GM12878 (cell line): ENCODE results near the gene UBAP2. TPM values are rescaled to one million over a fixed set of nuclear protein-coding genes. Genes with fewer than 3 reads are reported as not detected.

Experiments
- ATAC-seq: fragments of 200-7000 bp; cut with Tn5 transposase; 3 replicates; pipeline ENCODE4 v1.9.1; 2020; ENCODE audit warnings: mild to moderate bottlenecking, moderate library complexity
- BruUV-seq: library from RNA; stranded (reverse); fragments of 400-500 nt; replicated peaks from 2 replicates; lab custom pipeline; 2021; lab: Mats Ljungman, UMichigan
- CTCF ChIA-PET: fragments of 300-600 bp; sonication (Branson Sonifier 250); formaldehyde crosslinking; extraction: SDS; loops from one replicate; lab custom pipeline; 2021; ENCODE audit warnings: inconsistent platforms; lab: Yijun Ruan, JAX
- POLR2A ChIA-PET: fragments of 350-600 bp; formaldehyde crosslinking; extraction: SDS; loops from one replicate; lab custom pipeline; 2021; ENCODE audit warnings: inconsistent platforms; lab: Charles Lee
- RAD21 ChIA-PET: fragments of 300-600 bp; sonication (Branson Sonifier 250); formaldehyde crosslinking; loops from one replicate; lab custom pipeline; 2023; ENCODE audit warnings: antibody characterized with exemption; ENCODE audit not compliant: unreplicated experiment; lab: Charles Lee
- SMC1A ChIA-PET: fragments of 300-600 bp; sonication (Branson Sonifier 250); formaldehyde crosslinking; loops from one replicate; lab custom pipeline; 2023; ENCODE audit not compliant: unreplicated experiment, uncharacterized antibody; lab: Charles Lee
- DNase-seq: peaks from one replicate; pipeline ENCODE4 v3.0.0-alpha.2; 2011; ENCODE audit warnings: low read depth, low spot score
- FAIRE-seq: peaks from 3 replicates; lab custom pipeline; 2011; peaks lifted over from hg19 to GRCh38; lab: Jason Lieb, UNC
- H2AFZ ChIP-seq: 2 replicates; pipeline ENCODE4 v1.6.0; 2011; ENCODE audit warnings: low read depth, low read length, control low read depth; ENCODE audit not compliant: control insufficient read depth
- H3K27ac ChIP-seq: 2 replicates; pipeline ENCODE4 v1.5.1; 2011; ENCODE audit warnings: control low read depth; ENCODE audit not compliant: control insufficient read depth, insufficient read depth
- H3K27me3 ChIP-seq, 2 experiments: replicated peaks in 1 of 2; 2 replicates each; pipeline versions ENCODE4 v1.6.0 to v1.6.1; 2011; ENCODE audit warnings: low read length in 1 of 2; ENCODE audit not compliant: control insufficient read depth in 2 of 2, insufficient read depth in 2 of 2
- H3K36me3 ChIP-seq, 2 experiments: 2 replicates each; pipeline ENCODE4 v1.5.1; 2011; ENCODE audit warnings: low read length in 1 of 2; ENCODE audit not compliant: control insufficient read depth in 2 of 2, insufficient read depth in 2 of 2
- H3K4me1 ChIP-seq: 2 replicates; pipeline ENCODE4 v1.6.1; 2011; ENCODE audit warnings: mild to moderate bottlenecking, low read length, moderate library complexity, mixed read lengths; ENCODE audit not compliant: control insufficient read depth, insufficient read depth
- H3K4me2 ChIP-seq: 2 replicates; pipeline ENCODE4 v1.6.0; 2011; ENCODE audit warnings: control low read depth; ENCODE audit not compliant: control insufficient read depth, insufficient read depth
- H3K4me3 ChIP-seq: fragments of 200-600 bp; sonication (generic); 2 replicates; pipeline ENCODE4 v1.5.1; 2016
- H3K79me2 ChIP-seq: 2 replicates; pipeline ENCODE4 v1.6.0; 2011; ENCODE audit warnings: low read length; ENCODE audit not compliant: control insufficient read depth, insufficient read depth
- H3K9ac ChIP-seq: 2 replicates; pipeline ENCODE4 v1.8.0; 2011; ENCODE audit warnings: low read length, control low read depth, mixed read lengths; ENCODE audit not compliant: control insufficient read depth, insufficient read depth
- H3K9me3 ChIP-seq: replicated peaks from 3 replicates; pipeline ENCODE4 v1.5.1; 2011; ENCODE audit warnings: mild to moderate bottlenecking, low read length; ENCODE audit not compliant: control insufficient read depth, insufficient read depth
- H4K20me1 ChIP-seq: 2 replicates; pipeline ENCODE4 v1.6.0; 2011; ENCODE audit not compliant: control insufficient read depth, insufficient read depth
- CHD1 ChIP-seq: IDR thresholded peaks from 2 replicates; pipeline ENCODE4 v1.6.1; 2012; ENCODE audit warnings: low read depth, low read length, improper control_type of control experiment
- JUNB ChIP-seq: IDR thresholded peaks from 2 replicates; pipeline ENCODE4 v1.6.1; 2016; ENCODE audit warnings: antibody characterized with exemption, mild to moderate bottlenecking
- KAT2A ChIP-seq: conservative IDR thresholded peaks from 2 replicates; pipeline ENCODE4 v1.6.1; 2011; ENCODE audit warnings: low read depth, low read length; ENCODE audit not compliant: control insufficient read depth
- RAD51 ChIP-seq: fragments of 450-650 bp; IDR thresholded peaks from 2 replicates; pipeline ENCODE4 v1.6.1; 2016; ENCODE audit warnings: moderate library complexity, mild to moderate bottlenecking, inconsistent platforms
- RUNX3 ChIP-seq: IDR thresholded peaks from 2 replicates; pipeline ENCODE4 v1.6.1; 2012; ENCODE audit warnings: low read length, inconsistent platforms
- SMAD1 ChIP-seq: fragments of 450-650 bp; IDR thresholded peaks from 2 replicates; pipeline ENCODE4 v1.6.1; 2018; ENCODE audit warnings: mild to moderate bottlenecking, low read depth; ENCODE audit not compliant: partially characterized antibody
- TBL1XR1 ChIP-seq: IDR thresholded peaks from 2 replicates; pipeline ENCODE4 v1.6.1; 2012; ENCODE audit warnings: low read depth, low read length, improper control_type of control experiment
- TCF12 ChIP-seq: IDR thresholded peaks from 2 replicates; pipeline ENCODE4 v1.6.1; 2011; ENCODE audit warnings: low read depth, mild to moderate bottlenecking, low read length
- WGBS: methylation state at CpG from one replicate; pipeline ENCODE4 v1.1.6; 2016; ENCODE audit warnings: low lambda C conversion rate; ENCODE audit not compliant: insufficient replicate concordance, insufficient coverage; ENCODE audit errors: missing lambda C conversion rate; 5-methylcytosine and 5-hydroxymethylcytosine counted together
- in situ Hi-C: fragments of 300-500 bp; cut with MboI; formaldehyde crosslinking; loops from 9 replicates; pipeline ENCODE4 v1.14.3; 2018; ENCODE audit warnings: mixed read lengths
- intact Hi-C: fragments of 100-400 bp; cut with micrococcal nuclease; formaldehyde crosslinking; loops from one replicate; pipeline ENCODE4 v1.14.2; 2022; ENCODE audit not compliant: unreplicated experiment
- polyA plus RNA-seq, 11 experiments: library from polyadenylated mRNA; depleted of rRNA in 4 of 11; unstranded in 6 of 11; stranded (reverse) in 5 of 11; fragments of >200 nt; fragmentation: Nextera tagmentation in 4 of 11; fragmentation: Illumina TruSeq in 1 of 11; extraction: Ambion mirVana in 4 of 11; extraction: Trizol in 1 of 11; gene quantifications; 1 replicate in 1 of 11; 2 replicates in 10 of 11; pipeline versions ENCODE4 v1.2.1 to v1.2.3, GENCODE V29; 2011 to 2016; ENCODE audit warnings: inconsistent platforms in 2 of 11, missing spikeins in 2 of 11, low read depth in 1 of 11
- total RNA-seq, 4 experiments: library from RNA; depleted of rRNA in 3 of 4; stranded (reverse); fragments of >200 nt in 3 of 4; fragmentation: Illumina TruSeq in 1 of 4; extraction: Trizol in 1 of 4; gene quantifications; 2 replicates each; pipeline versions ENCODE4 v1.2.1 to v1.2.3, GENCODE V29; 2013 to 2021
- TF ChIP-seq, protein P1 (sequence below): IDR thresholded peaks from 2 replicates; pipeline ENCODE4 v1.6.1; 2012; ENCODE audit warnings: improper control_type of control experiment, low read depth, low read length; ENCODE audit not compliant: insufficient replicate concordance
- TF ChIP-seq, protein P2 (sequence below): fragments of 150-350 bp; IDR thresholded peaks from 2 replicates; pipeline ENCODE4 v1.6.1; 2016; ENCODE audit warnings: low read depth, low read length
- TF ChIP-seq, protein P3 (sequence below): IDR thresholded peaks from 2 replicates; pipeline ENCODE4 v1.6.1; 2011; ENCODE audit warnings: borderline replicate concordance, low read depth, mild to moderate bottlenecking, moderate library complexity, mixed read lengths, low read length; ENCODE audit not compliant: insufficient read depth; ENCODE audit errors: extremely low read length

UBAP2 gene
- total and polyA plus RNA-seq, 10 of the 15 experiments (the other 5 are each of a cell fraction or from before 2014, with no cell fraction given): 8.5 to 48.2 (median 28.1) TPM

GRCh38 chr9:34048727-34049629 lies at the start of gene UBAP2 (continued):
- peak; percentile 71 for TF ChIP-seq RUNX3

DNA sequence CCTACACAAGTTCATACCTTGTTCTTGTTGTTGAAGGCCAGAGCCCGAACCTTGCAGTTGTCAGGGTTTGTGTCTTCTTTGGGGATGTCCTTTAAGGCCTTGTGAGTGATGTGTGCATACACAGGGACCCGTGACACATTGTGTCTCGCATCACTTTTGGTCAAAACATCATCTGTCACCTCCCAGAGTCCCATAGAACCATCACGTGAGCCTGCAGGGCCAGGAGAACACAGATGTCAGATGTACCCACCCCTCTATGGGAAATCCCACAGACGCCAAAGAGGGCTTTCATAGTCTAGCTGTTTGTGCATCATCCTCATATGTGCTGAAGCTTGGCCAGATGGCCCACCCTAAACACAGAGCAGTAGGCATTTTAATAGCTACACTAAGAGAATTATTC lies 49.6 kb upstream of the UBAP2 start:
- Histone ChIP-seq H3K79me2 (no peaks in the 10 kb centered on the region), H3K9ac (no peak overlapping the region), H3K27me3 (no peaks in the 10 kb centered on the region), H4K20me1 (no peaks in the 10 kb centered on the region), H3K9me3 (no peaks in the 10 kb centered on the region), H3K4me1 (peaks cover 17% of the 10 kb centered on the region), H3K36me3 (peaks cover 10 to 30% of the 10 kb centered on the region in 2 experiments), H3K4me3 (no peak overlapping the region), H2AFZ (peak overlapping the region; percentile 46), H3K27ac (peak overlapping the region; percentile 57), H3K4me2 (peak overlapping the region; percentile 63; the same call in 1 of the 2 replicates)
- RAD21 ChIA-PET: no interaction called here
- POLR2A ChIA-PET: interaction anchor here (0.7 kb wide), 1 partner anchor 287 kb away, joined by 3 read pairs; no protein-coding TSS in a partner anchor
- in situ Hi-C loops: no loop called here
- CTCF ChIA-PET: interaction anchor here (3.1 kb wide), 1 partner anchor 25 kb away, joined by 15 read pairs; no protein-coding TSS in a partner anchor
- intact Hi-C loops: no loop called here
- ATAC-seq (peak; percentile 61), DNase-seq (peak; percentile 27), FAIRE-seq (no peak)
- SMC1A ChIA-PET: no interaction called here
- 31% methylated on average over 5 of the region's 5 CpGs for WGBS
- no TSS peak for BruUV-seq
- 0 out of 2 replicates have a peak, but pooled peaks have one; percentile 29 for TF ChIP-seq RUNX3
- TF ChIP-seq, protein P1, sequence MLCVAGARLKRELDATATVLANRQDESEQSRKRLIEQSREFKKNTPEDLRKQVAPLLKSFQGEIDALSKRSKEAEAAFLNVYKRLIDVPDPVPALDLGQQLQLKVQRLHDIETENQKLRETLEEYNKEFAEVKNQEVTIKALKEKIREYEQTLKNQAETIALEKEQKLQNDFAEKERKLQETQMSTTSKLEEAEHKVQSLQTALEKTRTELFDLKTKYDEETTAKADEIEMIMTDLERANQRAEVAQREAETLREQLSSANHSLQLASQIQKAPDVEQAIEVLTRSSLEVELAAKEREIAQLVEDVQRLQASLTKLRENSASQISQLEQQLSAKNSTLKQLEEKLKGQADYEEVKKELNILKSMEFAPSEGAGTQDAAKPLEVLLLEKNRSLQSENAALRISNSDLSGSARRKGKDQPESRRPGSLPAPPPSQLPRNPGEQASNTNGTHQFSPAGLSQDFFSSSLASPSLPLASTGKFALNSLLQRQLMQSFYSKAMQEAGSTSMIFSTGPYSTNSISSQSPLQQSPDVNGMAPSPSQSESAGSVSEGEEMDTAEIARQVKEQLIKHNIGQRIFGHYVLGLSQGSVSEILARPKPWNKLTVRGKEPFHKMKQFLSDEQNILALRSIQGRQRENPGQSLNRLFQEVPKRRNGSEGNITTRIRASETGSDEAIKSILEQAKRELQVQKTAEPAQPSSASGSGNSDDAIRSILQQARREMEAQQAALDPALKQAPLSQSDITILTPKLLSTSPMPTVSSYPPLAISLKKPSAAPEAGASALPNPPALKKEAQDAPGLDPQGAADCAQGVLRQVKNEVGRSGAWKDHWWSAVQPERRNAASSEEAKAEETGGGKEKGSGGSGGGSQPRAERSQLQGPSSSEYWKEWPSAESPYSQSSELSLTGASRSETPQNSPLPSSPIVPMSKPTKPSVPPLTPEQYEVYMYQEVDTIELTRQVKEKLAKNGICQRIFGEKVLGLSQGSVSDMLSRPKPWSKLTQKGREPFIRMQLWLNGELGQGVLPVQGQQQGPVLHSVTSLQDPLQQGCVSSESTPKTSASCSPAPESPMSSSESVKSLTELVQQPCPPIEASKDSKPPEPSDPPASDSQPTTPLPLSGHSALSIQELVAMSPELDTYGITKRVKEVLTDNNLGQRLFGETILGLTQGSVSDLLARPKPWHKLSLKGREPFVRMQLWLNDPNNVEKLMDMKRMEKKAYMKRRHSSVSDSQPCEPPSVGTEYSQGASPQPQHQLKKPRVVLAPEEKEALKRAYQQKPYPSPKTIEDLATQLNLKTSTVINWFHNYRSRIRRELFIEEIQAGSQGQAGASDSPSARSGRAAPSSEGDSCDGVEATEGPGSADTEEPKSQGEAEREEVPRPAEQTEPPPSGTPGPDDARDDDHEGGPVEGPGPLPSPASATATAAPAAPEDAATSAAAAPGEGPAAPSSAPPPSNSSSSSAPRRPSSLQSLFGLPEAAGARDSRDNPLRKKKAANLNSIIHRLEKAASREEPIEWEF: no peak
- TF ChIP-seq JUNB: no peak
- no peak for TF ChIP-seq KAT2A
- TF ChIP-seq CHD1: no peak
- TF ChIP-seq TCF12: no peak
- TF ChIP-seq RAD51: 0 out of 2 replicates have a peak, but pooled peaks have one; percentile 35
- TF ChIP-seq, protein P2, sequence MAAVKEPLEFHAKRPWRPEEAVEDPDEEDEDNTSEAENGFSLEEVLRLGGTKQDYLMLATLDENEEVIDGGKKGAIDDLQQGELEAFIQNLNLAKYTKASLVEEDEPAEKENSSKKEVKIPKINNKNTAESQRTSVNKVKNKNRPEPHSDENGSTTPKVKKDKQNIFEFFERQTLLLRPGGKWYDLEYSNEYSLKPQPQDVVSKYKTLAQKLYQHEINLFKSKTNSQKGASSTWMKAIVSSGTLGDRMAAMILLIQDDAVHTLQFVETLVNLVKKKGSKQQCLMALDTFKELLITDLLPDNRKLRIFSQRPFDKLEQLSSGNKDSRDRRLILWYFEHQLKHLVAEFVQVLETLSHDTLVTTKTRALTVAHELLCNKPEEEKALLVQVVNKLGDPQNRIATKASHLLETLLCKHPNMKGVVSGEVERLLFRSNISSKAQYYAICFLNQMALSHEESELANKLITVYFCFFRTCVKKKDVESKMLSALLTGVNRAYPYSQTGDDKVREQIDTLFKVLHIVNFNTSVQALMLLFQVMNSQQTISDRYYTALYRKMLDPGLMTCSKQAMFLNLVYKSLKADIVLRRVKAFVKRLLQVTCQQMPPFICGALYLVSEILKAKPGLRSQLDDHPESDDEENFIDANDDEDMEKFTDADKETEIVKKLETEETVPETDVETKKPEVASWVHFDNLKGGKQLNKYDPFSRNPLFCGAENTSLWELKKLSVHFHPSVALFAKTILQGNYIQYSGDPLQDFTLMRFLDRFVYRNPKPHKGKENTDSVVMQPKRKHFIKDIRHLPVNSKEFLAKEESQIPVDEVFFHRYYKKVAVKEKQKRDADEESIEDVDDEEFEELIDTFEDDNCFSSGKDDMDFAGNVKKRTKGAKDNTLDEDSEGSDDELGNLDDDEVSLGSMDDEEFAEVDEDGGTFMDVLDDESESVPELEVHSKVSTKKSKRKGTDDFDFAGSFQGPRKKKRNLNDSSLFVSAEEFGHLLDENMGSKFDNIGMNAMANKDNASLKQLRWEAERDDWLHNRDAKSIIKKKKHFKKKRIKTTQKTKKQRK: no peak
- TF ChIP-seq SMAD1: no peak
- TF ChIP-seq, protein P3, sequence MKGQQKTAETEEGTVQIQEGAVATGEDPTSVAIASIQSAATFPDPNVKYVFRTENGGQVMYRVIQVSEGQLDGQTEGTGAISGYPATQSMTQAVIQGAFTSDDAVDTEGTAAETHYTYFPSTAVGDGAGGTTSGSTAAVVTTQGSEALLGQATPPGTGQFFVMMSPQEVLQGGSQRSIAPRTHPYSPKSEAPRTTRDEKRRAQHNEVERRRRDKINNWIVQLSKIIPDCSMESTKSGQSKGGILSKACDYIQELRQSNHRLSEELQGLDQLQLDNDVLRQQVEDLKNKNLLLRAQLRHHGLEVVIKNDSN: peak; percentile 64
- no peak for TF ChIP-seq TBL1XR1
